Measurements from ENCODE around the gene WWOX.

Gene WWOX

GRCh38 chr16:78209951-78210661, 110.7 kb downstream of the WWOX start:
- no peak for TF ChIP-seq CTCF (IDR thresholded peaks at IDR 0.05)
- peak overlapping the region; percentile 11 for H3K4me3 ChIP-seq
- DNase-seq (ENCODE audit: low spot score), result no peak
- no peak overlapping the region for H3K27ac ChIP-seq

- Histone ChIP-seq H3K27ac (no peak overlapping the region), H3K4me3 (no peak overlapping the region)
- no peak for TF ChIP-seq CTCF (IDR thresholded peaks at IDR 0.05)
These were observed 111.7 kb downstream of the WWOX start for GRCh38 chr16:78211020-78211599.

GRCh38 chr16:78211946-78212345, 112.5 kb downstream of the WWOX start:
- no peak overlapping the region for H3K4me3 ChIP-seq
- TF ChIP-seq CTCF (IDR thresholded peaks at IDR 0.05), result no peak
- DNase-seq (ENCODE audit: low spot score), result no peak
- H3K27ac ChIP-seq, result no peak overlapping the region

More at GRCh38 chr16:78211020-78211599, 111.7 kb downstream of the WWOX start:
- no peak for DNase-seq (ENCODE audit: low spot score)

- no peak for DNase-seq (ENCODE audit: low spot score)
- no peak overlapping the region for H3K4me3 ChIP-seq
- no peak overlapping the region for H3K27ac ChIP-seq
- no peak for TF ChIP-seq CTCF (IDR thresholded peaks at IDR 0.05)
These were observed 113.2 kb downstream of the WWOX start for GRCh38 chr16:78212674-78213073.

- no peak for DNase-seq (ENCODE audit: low spot score)
- no peak overlapping the region for H3K27ac ChIP-seq
- no peak for TF ChIP-seq CTCF (IDR thresholded peaks at IDR 0.05)
These were observed 114.3 kb downstream of the WWOX start for GRCh38 chr16:78213751-78214150.

GRCh38 chr16:78215222-78215621, 115.8 kb downstream of the WWOX start:
- no peak for TF ChIP-seq CTCF (IDR thresholded peaks at IDR 0.05)
- H3K4me3 ChIP-seq, result no peak overlapping the region
- DNase-seq (ENCODE audit: low spot score), result no peak
- H3K27ac ChIP-seq, result no peak overlapping the region

More at GRCh38 chr16:78213751-78214150, 114.3 kb downstream of the WWOX start:
- H3K4me3 ChIP-seq, result no peak overlapping the region

Data from coronary artery (tissue), 2 donors.